GM19397 (cell line): ENCODE measurements around the gene SGPL1.

Source experiments
- ATAC-seq: cut with Tn5 transposase; IDR thresholded peaks from one replicate; pipeline ENCODE4 v1.9.1; 2021; ENCODE audit warnings: mild to moderate bottlenecking, moderate library complexity; ENCODE audit not compliant: unreplicated experiment

Gene SGPL1

GRCh38 chr10:70779511-70780369 is 36.0 kb upstream of the SGPL1 start:
- no peak for ATAC-seq

- no peak for ATAC-seq
These were observed 35.4 kb upstream of the SGPL1 start for GRCh38 chr10:70780370-70780760.

GRCh38 chr10:70780772-70781171 is 35.0 kb upstream of the SGPL1 start:
- ATAC-seq = no peak

- no peak for ATAC-seq
These were observed 34.2 kb upstream of the SGPL1 start for GRCh38 chr10:70781461-70782051.

- no peak for ATAC-seq
These were observed 33.5 kb upstream of the SGPL1 start for GRCh38 chr10:70782086-70782745.

GRCh38 chr10:70782746-70783680 is 32.7 kb upstream of the SGPL1 start:
- no peak for ATAC-seq

- ATAC-seq = no peak
These were observed 31.7 kb upstream of the SGPL1 start for GRCh38 chr10:70784016-70784415.

GRCh38 chr10:70784471-70784870 is 31.3 kb upstream of the SGPL1 start:
- ATAC-seq = no peak

GRCh38 chr10:70785190-70785589 is 30.6 kb upstream of the SGPL1 start, which contains the start of gene TBATA:
TBATA (minus strand) TSS chr10:70785377; CDS start chr10:70783379, 1,998 bp downstream.
- ATAC-seq = no peak

GRCh38 chr10:70786799-70787415 is 28.8 kb upstream of the SGPL1 start:
- no peak for ATAC-seq

GRCh38 chr10:70791386-70792039 is 24.2 kb upstream of the SGPL1 start:
- no peak for ATAC-seq

GRCh38 chr10:70795613-70796012 is 20.1 kb upstream of the SGPL1 start:
- ATAC-seq = no peak

- no peak for ATAC-seq
These were observed 17.9 kb upstream of the SGPL1 start for GRCh38 chr10:70797840-70798239.

GRCh38 chr10:70799124-70799523 is 16.6 kb upstream of the SGPL1 start:
- no peak for ATAC-seq

- no peak for ATAC-seq
These were observed 13.9 kb upstream of the SGPL1 start for GRCh38 chr10:70801854-70802253.

GRCh38 chr10:70803775-70804420 is 11.8 kb upstream of the SGPL1 start:
- ATAC-seq = no peak

GRCh38 chr10:70804421-70804808 is 11.3 kb upstream of the SGPL1 start:
- ATAC-seq = no peak

GRCh38 chr10:70805619-70806215 is 10.0 kb upstream of the SGPL1 start:
- no peak for ATAC-seq

- ATAC-seq = no peak
These were observed 8.9 kb upstream of the SGPL1 start for GRCh38 chr10:70806841-70807240.
